Inferior parietal cortex (tissue), 1 donor: ENCODE measurements around the gene WNT3.
"Not testable (repeated sequence)": the region's sequence is repeated elsewhere in the genome, so short reads cannot be mapped to it uniquely, and the experiment has no call there.

Experiments
- DNase-seq: peaks from one replicate; pipeline ENCODE4 v3.0.0-alpha.2; 2016; ENCODE audit errors: extremely low spot score

The WNT3 gene

DNA sequence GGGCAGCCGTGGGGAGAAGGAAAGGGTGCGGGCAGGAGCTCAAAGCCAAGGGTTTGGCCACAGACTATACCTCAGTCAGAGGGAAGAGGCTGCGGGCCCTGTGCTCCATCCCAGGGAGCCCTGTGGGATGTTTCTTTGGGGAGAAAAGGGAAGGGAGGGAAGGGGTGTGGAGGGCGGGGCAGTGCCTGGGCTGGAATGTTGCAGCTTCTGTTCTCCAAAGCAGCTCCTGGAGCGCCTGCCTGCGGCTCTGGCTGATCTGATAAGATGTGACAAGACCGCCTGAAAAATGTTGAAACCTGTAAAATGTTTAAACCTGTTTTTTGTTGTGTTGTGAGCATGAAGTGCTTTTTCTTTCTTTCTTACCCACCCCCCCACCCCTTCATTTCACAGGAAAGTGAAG is 32.8 kb downstream of the WNT3 start:
- no peak for DNase-seq

DNA sequence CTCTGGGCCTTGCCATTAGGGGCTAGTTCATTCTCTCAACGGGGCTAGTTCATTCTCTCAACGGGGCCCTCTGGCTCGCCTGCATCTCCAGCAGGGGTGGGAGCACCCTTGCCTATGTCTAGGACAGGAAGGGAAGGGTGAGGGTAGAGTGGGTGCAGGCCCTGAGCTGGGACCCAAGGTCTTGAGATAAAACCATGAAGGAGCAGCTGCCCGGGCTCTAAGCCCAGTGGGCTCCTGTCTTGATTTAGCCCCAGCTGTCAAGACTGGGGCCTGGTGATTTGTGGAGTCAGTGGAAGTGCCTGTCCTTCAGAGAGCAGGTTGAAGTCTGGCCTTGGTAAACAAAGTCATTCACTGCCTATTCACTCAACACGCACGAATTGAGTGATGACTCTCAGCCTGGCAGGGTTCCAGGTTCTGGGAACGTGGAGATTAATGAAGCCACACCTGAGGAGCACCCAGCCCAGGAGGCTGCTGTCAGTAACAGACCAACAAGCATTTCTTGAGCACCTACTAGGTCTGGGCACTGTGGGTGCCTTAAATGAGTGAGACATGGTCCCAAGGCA is 35.4 kb downstream of the WNT3 start:
- DNase-seq, result no peak

DNA sequence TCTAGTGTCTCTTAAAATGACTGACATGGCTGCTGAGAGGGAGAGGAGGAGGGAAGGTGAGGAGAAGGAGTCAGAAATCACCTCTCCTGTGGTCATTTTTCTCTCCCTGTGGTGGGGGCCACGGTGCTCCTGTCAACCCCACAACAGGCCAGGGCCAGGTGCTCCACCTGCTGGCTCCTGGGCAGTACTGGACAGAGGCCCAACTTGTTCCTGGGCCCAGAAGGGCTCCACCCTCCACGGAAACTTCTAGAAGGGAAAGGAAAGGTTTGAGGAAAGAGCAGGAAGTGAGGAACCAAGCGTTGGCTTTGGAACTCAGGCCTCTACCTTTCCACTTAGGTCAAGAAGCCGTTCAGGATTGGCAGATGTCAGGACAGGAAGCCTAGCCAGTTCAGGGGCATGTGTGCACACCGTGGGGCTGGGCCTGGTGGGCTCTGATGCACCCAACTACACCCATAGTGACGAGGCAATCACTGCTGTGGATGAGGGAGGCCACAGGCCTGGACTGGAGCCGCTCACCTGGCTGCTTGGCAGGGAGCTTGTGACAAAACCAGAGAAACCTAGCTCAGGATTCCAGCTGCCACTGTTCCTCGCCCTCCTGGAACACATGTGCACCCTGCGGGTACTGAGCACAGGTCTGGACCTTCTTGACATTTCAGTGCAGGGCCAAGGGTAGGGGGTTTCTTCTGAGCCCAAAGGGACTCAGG is 36.1 kb downstream of the WNT3 start:
- DNase-seq, result no peak

DNA sequence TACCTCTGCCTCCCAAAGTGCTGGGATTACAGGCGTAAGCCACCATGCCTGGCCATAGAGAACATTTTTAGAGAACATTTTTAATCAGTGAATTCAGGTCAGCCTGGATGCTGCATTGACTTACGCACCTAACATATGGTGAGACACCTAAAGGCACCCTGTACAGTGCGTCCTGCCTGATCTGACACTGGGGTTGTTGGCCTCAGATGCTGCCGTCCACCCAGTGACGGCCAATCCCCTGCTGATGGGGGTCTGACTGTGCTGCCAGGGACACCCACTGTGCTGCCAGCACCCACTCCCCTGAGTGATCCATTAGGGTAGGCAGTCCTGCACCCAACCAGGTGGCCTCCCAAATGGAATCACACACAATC is 38.5 kb downstream of the WNT3 start:
- no peak for DNase-seq

DNA sequence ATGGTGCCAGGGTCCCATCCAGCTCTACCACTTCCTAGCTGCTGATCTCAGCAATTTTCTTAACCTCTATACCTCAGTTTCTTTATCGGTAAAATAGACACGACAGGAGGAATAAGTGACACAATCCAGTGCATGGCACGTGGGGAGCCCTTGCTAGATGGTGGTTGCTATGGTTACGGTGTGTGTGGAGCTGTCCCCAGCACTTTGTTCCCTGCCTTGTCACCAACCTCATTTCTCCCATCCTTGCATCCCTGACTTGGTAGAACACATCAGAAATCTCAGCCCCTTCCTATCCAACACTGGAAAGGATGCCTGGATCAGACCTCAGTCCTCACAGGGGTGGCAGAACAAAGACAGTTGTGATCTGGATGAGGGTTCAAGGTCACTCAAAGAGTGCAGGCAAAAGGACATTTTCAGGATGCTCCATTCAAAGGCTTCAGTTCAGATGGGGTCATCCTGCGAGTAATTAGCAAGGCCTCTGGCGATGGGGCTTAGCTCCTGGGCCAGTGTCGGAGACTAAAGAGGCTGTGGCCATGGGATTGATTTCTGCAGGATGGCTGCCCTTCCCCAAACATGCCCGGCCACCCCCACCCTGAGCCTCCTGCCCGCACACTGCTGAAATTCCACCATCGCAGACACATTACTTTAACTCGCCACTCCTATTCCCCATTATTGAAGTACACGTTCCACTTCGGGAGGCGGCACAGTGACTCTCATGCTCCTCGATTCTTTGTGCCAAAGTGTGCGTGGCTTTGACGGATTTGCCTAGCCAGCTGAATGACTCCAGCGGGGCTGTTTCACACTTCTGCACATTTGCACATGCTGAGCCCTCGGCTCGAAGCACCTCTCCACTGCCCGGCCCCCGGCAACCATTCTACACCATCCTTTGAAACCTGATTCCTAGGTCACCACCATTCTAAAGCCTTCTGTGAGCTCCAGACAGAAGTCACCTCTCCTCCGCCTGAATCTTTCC is 40.3 kb downstream of the WNT3 start:
- DNase-seq, result peak; percentile 34

DNA sequence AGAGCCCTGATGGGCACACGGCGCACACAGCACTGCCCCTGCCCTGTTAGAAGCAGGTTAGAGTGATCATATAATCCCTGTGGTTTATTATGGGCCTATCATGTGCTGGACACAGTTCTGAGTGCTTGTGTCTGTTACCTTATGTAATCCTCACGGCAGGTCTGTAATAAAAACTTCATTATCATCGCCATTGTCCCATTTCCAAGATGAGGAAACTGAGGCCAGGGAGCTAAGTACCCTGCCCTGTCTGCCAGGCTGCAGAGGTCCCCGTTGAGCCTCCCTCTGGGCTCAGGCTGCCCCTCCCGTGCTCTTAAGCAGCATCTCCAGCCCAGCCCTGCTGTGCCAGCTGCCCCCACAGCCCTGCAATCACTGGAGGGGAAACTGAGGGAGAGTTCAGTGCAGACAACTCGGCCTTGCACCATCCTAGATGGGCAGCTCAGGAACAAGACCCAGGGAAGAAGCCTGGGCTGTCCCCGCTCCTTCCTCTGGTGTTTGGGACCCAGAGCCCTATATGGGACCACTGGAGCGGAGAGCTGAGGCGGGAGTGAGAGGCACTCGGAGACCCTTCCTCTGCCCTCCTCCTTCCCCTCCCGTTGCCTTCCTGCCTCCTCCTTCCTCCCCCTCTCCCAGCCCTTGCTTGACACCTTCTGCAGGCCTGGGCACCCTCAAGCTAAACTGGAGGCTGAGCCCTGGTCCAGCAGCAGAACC is 42.0 kb downstream of the WNT3 start:
- no peak for DNase-seq

DNA sequence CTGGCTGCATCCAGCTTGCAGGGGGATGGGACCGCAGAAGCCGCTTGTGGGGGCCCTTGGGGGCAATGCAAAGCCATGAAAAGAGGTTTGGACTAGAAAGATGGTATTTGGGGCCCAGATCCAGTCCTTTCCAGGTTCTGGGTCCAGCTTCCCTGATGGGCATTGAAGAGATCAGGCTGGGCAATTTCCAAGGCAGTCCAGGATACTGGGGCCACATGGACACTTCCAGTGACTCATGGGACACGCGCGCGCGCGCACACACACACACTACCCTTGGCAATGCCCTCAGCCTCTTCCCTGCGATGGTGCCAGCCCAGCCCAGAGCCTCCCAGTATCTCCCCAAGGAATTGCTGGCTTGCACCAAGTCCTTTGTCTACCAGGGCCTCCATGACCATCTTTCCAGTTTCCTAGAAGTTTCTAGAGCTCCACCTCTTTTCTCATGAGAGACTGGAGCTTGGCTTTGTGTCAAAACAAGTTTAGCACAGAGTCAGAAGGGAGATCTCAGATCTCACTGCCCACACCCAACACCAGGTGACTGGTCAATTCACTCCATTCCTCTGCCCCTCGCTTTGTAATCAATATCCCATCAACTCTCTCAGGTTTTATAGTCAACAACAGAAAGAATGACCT is 44.3 kb downstream of the WNT3 start:
- DNase-seq, result no peak

DNA sequence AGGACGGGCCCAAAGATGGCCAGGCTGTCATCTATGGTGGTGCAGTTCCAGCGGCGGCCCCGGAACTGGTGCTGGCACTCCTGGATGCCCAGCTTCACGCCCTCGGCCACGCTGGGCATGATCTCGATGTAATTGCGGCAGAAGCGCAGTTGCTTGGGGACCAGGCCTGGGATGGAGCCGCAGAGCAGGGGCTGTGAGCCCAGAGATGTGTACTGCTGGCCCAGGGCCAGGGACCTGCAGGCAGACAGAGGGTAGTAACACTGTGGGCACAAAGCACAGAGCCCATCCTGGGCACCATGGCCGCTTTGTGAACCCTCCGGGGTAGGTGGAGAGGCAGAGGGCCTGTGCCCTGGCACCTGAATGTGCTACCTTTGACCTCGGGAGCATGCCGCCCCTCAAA is 44.8 kb downstream of the WNT3 start:
- no peak for DNase-seq

DNA sequence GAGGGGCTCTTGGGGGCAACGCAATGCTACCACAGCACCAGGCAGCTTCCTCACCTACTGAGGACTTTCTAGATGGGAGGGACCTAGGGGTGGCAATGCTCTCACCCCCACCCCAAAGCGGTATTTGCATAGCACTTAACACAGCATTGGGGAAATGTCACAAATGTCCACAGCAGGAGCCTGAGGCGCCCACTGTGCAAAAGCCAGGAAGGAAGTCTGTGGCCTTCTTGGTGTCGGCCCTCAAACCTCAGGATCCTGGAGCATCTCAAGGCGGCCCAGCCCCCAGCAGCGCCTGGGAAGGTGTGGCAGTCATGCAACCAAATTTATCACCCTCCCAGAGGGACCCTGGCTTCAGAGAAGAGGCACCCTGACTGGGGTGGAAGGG is 45.3 kb downstream of the WNT3 start:
- no peak for DNase-seq

DNA sequence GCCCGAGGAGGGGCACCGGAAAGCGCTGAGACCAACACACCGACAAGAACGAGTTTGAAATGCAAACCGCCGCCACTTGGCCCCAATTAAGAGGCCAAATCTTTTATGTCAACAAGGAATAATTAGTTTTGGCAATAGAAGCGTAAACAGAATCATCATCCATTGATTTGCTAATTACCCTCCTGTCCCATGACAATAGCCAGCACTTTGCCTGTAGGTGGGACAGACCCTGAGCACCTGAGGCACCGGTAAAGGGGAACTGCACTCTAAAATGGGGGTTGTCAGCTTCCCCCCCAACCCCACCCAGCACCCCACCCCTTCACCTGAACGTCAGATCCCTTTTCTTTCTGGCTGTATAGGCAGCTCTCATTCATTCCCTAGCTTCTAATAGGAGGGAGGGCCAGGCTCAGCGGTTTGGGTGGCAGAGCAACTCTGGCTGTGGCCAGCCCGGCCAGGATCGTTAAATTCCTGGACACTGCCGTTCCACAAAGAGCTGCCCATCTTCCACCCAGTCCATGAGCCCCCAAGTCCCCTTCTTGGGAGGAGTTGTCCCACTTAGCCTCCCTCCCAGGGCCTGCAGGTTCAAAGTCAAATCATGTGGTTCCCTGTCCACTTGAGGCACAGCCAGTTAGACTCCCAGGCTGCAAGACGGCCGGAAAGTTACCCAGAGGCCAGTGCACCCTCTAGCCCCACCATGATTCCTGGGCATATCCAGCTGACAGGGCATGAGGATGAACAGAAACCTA is 45.8 kb downstream of the WNT3 start:
- DNase-seq, result no peak

DNA sequence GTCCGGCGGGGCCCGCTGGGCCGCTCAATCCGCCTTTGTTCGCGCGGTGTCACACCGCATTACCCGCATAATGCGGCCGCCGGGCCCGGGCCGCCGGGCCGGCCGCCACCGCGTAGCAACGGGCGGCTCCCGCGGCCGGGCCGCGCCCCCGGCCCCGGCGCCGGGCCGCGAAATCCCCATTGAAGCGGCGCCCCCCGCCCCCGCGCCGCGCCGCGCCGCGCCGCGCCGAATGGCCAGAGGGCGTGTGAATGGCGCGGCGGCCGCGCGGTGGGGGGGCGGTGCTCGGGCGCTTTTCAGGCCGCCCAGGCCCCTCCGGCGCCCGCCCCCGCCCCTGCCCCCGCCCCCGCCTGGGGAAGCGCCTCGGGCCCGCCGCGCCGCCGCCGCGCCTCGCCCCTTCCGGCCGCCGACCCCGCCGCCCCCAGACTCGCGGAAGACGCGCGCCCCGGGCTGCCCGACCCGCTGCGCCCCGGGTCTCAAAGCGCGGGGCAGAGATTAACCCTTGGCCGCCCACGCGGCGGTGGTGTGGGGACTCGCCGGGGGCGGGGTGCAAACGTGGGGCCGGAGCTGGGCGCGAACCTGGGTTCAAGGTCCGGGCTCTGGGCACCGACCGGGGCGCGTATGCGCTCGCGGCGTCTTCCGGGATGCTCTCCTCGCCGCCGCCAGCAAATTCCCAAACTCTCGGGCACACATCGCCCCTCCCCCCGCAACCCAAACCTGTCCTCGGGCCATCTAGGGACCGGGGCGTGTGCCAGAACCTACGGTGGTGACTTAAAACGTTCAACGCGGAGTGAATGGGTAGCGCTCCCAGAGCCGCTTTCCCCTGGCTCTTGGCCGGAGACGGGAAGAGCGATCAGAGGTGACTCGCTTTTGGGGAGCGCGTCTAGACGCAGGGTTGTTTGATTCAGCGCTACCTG is 46.7 kb downstream of the WNT3 start:
- peak; percentile 10 for DNase-seq

DNA sequence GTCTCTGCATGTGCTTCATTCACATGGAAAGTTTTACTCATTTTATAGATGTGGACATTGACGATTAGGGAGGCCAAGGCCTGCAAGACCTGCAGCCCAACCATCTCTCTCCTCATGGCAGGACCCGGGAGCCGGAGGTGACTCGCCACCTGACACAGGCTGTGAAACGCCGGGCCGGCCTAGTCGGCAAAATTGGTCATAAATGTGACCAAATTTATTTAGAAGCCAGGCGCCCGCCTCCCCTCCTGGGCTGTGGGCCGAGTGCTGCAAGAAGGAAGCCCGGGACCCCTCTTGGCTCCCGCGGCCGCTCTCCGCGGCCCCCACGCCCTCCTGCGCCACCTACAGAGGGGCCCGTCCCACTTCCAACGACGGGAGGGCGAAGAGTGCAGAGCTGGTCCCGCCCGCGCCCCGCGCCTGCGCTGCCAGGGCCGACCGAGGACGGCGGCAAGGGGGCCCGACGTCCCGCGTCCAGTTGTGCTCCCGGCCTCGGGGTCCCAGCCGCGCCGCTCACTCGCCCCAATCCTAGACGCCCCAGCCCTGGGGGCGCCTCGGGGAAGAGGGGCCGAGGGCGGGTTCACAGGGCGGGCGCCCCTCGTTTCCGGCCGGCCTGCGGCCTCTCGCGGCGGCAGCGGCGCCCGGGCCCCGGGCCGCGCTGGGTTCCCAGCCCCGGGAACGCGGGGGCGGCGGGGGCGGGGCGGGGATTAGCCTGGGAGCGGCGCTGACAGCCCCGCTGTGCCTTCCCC is 47.5 kb downstream of the WNT3 start:
- no peak for DNase-seq

DNA sequence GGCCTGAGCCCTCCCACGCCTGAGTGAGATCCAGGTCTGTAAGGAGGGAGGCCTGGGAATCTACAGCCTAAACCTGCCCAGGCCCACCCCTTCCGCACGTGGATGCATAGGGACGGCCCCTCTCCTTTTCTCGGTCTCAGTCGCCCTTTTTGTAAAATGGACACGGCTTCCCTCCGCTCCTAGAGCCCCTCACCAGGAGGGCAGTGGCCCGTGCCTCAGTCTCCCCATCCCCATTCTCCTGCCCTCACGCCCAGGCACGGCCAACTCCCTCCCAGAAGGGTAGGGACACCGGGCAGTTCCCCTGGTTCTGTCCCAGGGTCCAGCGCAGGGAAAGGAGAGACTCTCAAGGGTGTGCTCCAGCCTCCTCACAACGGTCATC is 48.1 kb downstream of the WNT3 start:
- DNase-seq, result no peak

DNA sequence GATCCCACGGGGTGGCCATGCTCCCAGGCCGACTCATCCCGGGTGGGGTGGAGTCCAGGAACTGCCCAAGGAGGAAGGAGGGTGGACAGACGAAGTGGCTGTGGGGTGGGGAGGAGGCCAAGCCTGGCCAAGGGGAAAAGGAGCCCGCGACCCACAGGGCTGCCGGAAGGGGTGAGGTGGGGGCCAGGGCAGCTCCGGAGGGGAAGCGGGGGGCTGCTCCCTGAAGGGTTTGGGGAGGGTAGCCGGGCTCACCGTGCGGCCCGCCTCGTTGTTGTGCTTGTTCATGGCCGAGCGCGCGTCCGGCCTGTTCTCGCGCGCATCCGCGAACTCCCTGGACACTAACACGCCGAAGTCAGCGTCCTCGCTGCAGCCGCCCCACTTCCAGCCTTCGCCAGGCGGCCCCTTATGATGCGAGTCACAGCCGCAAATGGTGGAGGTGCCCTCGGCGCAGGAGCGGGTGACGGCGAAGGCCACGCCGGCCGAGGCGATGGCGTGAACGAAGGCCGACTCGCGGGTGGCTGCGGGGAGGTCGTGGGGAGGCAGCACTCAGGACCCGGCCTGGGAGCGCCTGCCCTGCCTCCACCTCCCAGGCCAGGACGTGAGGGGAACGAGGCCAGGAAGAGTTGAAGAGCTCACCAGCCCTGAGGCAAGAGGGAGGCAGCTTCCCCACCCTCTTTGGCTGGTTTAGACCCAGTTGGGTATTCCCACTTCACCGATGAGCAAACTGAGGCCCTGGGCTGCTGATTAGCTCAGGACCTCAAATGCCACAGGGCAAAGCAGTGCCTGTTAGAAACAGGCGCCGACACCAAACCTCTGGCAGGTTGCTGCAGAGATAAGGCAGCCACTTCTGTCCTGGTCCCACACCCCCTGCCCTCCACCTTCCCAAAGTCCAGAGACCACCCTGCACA is 48.7 kb downstream of the WNT3 start:
- DNase-seq, result no peak

DNA sequence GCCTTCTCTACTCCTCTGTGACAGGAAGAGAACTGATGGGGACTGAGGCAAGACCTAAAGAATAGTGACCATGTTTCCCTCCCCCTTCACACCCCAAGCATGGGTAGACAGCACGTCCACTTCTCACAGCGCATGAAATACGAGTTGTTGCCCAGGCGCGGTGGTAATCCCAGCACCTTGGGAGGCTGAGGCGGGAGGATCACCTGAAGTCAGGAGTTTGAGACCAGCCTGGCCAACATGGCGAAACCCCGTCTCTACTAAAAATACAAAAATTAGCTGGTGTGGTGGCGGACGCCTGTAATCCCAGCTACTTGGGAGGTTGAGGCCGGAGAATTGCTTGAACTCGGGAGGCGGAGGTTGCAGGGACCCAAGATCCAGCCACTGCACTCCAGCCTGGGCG is 49.6 kb downstream of the WNT3 start:
- not testable (repeated sequence) for DNase-seq

DNA sequence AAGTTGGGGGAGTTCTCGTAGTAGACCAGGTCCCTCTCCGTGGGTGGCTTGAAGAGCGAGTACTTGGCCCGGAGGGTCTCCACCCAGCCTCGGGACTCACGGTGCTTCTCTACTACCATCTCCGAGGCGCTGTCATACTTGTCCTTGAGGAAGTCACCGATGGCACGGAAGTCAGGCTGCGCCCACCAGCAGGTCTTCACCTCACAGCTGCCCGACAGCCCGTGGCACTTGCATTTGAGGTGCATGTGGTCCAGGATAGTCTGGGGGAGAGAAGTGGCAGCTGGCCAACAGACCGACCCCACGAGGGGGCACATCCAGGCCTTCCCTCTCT is 50.0 kb downstream of the WNT3 start:
- DNase-seq, result no peak

DNA sequence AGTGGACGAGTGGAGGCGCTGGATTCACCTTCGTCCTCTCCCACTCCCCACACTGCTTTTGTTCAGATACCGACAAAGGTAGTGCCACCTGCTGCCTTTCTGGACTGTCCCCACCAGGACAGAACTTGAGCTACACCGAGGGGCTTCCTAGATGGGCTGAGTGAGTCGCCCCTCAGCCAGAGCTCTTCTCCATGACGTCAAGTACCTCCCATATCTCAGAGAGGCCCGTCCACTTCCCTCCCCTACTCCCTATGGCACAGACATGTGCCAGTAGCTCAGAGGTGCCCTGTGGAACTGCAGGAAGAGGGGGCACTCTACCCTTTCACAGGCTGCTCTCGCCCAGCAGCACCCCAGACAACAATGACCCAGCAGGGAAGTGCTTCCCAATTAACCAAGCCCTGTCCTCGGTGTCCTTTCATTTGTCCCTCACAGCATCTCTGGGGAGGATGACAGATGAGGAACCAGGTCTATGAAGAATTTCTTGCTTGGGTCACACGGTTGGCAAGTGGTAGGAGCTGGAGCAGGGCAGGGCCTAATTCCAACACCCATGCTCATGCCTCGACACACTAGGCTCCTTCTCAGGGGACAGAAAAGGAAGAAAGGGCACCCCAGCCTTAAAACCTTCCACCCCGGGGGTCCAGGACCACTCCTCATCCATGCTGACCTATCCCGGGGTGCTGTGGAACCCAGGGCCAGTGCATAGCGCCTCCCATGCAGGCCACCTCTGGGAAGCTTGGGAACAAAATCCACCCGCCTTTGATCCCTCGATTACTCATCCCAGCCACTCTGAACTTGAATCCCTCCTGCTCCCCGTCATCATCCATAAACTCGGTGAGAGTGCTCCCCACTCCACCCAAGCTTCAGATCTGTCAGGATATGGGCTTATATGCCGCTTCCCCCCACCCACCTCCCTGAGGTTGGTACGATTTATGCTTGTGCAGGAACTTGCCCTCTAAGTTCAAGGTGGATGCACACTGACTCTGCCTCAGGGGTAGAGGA is 51.7 kb downstream of the WNT3 start:
- no peak for DNase-seq
